GM10266 (cell line): Measurements from ENCODE around the gene GEMIN7.

Experiments used
- DNase-seq: peaks from one replicate; pipeline ENCODE4 v3.0.0; 2012; ENCODE audit errors: extremely low spot score
- CTCF ChIP-seq: IDR thresholded peaks from 2 replicates; pipeline ENCODE4 v1.5.1; 2012; ENCODE audit warnings: mild to moderate bottlenecking, low read depth; ENCODE audit not compliant: control insufficient read depth, insufficient read depth; ENCODE audit errors: missing control alignments

GEMIN7 gene

GRCh38 chr19:45050036-45050435 lies 29.0 kb upstream of the GEMIN7 start:
- no peak for DNase-seq

GRCh38 chr19:45051929-45052579 lies 27.0 kb upstream of the GEMIN7 start:
- no peak for DNase-seq
- TF ChIP-seq CTCF, result no peak

More at GRCh38 chr19:45050036-45050435, 29.0 kb upstream of the GEMIN7 start:
- no peak for TF ChIP-seq CTCF

GRCh38 chr19:45056831-45057230 lies 22.2 kb upstream of the GEMIN7 start:
- no peak for TF ChIP-seq CTCF
- DNase-seq, result no peak

GRCh38 chr19:45057444-45057843 lies 21.6 kb upstream of the GEMIN7 start:
- DNase-seq, result no peak
- TF ChIP-seq CTCF, result no peak

GRCh38 chr19:45058622-45059159 lies 20.4 kb upstream of the GEMIN7 start:
- TF ChIP-seq CTCF, result no peak
- DNase-seq, result no peak

GRCh38 chr19:45059258-45059965 lies 19.6 kb upstream of the GEMIN7 start:
- peak; percentile 79 for TF ChIP-seq CTCF
- DNase-seq, result peak; percentile 90

- no peak for TF ChIP-seq CTCF
- no peak for DNase-seq
Observed at GRCh38 chr19:45061965-45062364, 17.1 kb upstream of the GEMIN7 start.
